GM13976 (cell line): ENCODE results near the gene TLE1.

ENCODE experiments used
- DNase-seq: peaks from one replicate; pipeline ENCODE4 v3.0.0; 2012; ENCODE audit warnings: low spot score
- in situ Hi-C: fragments of 300-500 bp; cut with MboI; formaldehyde crosslinking; loops from one replicate; pipeline ENCODE4 v1.12.0; 2022; ENCODE audit warnings: low sequenced_read_pairs, mixed read lengths, inconsistent platforms; ENCODE audit not compliant: unreplicated experiment
- TF ChIP-seq, protein P1 (sequence below): IDR thresholded peaks from 2 replicates; pipeline ENCODE4 v1.5.1; 2012; ENCODE audit warnings: borderline replicate concordance, mild to moderate bottlenecking; ENCODE audit not compliant: insufficient read depth; ENCODE audit errors: extremely low read depth, missing control alignments, control extremely low read depth

The TLE1 gene

DNA sequence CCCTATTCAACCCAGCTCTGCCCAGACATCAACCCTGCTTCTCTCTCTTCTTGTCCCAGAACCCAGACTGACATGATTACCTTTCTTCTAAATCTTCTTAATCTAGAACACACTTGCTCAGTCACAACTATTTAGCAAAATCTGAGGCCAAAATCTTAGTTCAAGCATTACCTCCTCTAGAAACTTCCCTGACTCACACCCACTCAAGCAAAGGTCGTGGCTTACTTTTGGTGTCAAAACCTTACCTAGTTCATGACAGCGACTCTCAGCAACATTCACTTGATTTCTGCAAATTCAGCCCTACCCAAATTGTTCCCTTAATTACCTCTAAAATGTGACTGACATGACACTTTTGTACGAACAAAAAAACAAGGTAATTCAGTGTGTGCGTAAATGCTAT lies 130.2 kb downstream of the TLE1 start:
- TF ChIP-seq, protein P1, sequence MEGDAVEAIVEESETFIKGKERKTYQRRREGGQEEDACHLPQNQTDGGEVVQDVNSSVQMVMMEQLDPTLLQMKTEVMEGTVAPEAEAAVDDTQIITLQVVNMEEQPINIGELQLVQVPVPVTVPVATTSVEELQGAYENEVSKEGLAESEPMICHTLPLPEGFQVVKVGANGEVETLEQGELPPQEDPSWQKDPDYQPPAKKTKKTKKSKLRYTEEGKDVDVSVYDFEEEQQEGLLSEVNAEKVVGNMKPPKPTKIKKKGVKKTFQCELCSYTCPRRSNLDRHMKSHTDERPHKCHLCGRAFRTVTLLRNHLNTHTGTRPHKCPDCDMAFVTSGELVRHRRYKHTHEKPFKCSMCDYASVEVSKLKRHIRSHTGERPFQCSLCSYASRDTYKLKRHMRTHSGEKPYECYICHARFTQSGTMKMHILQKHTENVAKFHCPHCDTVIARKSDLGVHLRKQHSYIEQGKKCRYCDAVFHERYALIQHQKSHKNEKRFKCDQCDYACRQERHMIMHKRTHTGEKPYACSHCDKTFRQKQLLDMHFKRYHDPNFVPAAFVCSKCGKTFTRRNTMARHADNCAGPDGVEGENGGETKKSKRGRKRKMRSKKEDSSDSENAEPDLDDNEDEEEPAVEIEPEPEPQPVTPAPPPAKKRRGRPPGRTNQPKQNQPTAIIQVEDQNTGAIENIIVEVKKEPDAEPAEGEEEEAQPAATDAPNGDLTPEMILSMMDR, result no peak
- in situ Hi-C loops, result no loop called here
- no peak for DNase-seq

DNA sequence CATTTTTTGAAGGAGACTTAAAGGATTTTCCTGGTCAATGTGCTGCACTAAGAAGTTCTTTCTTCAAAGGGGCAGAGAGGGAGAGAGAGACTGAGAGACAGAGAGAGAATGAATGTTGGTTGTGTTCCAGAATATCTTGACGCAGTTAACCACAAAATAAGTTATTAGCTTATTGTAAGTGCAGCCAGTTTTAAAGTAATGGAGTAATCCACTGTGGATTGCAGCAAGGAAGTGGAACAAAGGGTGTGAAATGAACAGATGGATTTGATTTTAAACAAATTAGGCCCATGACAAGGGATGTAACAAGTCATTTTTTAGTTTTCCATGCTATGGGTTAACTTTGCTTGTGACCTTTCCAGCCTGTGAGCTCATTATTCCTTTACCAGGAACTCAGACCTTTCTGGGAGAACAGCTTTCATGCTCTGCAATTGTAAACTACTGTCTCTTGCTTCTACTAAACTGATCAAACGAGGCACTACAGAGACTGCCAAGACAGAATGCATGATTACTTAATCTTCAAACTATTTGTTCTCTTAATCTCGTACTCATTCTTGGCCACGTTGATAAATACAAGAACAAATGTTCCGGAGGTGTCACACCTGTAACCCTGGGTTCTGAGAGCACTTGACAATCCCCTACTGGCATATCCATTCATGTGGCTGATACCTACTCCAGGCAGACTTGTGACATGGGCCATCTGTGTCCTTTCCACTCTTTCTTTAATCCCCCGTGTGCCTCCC lies 131.1 kb downstream of the TLE1 start:
- in situ Hi-C loops, result no loop called here
- no peak for DNase-seq
- TF ChIP-seq, protein P1, result no peak

DNA sequence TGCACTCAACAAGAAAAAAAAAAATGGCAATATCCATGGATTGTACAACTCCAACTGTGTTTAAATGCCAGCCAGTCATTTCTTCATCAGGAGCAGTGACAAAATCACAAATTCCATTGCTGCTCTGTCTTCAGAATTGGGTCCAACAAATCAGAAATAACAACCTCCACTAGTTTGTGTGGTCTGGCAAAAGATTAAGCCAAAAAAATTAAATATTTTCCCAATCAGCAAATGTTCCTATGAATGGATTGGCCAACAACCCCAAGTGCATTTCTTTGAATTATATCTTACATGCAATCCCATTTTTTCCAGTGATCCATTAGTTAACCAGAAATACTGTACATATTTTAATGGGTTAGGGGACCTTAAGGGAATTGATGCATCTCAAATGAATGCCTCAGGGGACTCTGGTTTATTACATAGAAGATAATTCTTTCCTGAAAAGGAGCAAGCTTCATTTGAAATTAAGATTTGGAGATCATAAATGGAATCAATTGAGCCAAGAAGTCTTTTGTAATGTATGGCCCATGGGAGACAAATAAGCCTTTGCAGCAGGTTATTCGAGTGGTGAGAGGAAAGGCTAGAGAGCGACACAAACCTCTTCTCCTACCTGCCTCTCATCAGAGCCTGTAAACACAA lies 131.8 kb downstream of the TLE1 start:
- TF ChIP-seq, protein P1, result no peak
- in situ Hi-C loops, result no loop called here
- DNase-seq, result no peak

DNA sequence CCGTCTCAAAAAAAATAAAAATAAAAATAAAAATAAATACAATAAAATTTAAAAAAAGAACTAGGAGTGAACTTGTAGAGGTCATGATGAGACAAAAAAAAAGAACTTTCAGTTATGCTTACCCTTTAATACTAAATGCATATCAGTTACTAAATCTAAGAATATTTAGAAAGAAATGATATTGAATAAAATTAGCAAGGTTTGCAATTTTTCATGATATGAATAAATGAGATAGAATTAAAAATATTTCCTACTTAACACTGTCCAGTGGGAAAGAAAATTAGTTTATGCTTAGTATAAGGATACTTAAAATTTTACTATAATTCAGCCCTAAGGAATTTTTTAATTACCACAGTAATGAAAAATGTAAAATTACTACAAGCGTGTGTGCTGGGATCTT lies 132.4 kb downstream of the TLE1 start:
- TF ChIP-seq, protein P1, result no peak
- in situ Hi-C loops, result no loop called here
- no peak for DNase-seq

DNA sequence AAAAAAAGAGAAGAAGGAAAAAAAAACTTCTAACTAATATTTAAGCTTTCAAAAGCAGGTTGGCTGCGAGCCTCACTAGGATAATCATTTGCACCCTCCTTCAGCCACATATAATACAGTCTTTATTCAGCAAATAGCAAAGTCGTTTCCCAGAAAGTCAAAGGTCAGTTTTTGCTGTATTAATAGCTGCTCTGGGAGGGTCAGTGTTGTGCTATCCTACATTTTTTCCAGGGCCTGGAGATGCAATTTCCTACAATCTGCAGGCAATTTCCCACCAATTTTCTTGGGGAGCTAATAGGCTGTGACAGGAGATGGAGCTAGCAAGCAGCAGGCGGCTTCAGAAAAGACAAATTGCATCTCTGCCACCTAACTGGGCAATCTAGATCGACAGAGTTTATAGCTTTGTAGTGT lies 136.8 kb downstream of the TLE1 start:
- in situ Hi-C loops, result no loop called here
- TF ChIP-seq, protein P1, result no peak
- DNase-seq, result no peak

DNA sequence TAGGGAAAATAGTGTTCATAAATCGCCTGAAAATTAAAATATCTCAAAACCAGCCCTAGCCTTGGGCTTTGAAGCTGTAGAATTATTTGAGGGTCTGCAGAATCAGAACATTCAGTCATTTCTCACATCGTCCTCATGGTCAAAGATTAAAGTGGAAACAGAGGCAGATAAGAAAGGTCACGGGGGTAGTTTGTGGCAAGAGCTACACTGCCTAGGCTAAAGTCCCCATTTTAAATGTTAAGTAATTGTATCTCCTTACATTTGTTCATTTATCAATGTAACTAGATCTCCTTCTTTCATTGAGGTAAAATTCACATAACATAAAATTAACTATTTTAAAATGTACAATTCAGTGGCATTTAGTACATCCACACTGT lies 139.2 kb downstream of the TLE1 start:
- TF ChIP-seq, protein P1, result no peak
- in situ Hi-C loops, result no loop called here
- no peak for DNase-seq
